ENCODE data around the gene PALM. TPM values are rescaled to one million over a fixed set of nuclear protein-coding genes. Genes with fewer than 3 reads are reported as not detected.

Gene PALM
- polyA plus RNA-seq, 1 donor (not counting 4 experiments of a cell fraction or from before 2014, with no cell fraction given), result not detected

DNA sequence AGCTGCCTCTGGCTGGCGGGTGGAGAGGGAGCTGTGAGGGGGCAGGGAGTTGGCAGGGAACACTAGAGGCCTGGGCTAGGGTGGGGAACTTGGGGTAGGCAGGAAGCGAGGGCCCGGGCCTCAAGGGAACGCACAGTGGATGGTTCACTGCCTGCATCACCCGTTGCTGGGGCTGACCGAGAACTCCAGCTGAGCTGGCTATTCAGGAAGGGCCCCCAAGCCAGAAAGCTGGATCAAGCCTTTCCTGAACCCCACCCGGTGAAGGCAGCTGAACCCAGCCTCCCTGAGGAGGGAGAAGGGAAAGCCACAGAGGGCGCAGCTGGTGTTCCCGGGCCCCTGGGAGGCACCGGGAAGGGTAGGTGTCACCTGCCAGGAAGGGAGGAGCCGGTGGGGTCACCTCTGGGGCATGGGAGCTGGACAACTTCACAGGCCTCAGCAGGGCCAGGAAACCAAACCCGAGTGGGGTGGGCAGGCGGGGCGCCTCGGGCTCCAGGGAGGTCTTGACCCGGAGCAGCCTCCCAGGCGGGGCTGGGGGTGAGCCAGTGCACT, 13.9 kb downstream of the PALM start:
- no peak for FAIRE-seq
- Histone ChIP-seq H4K20me1 (ENCODE audit: control insufficient read depth, extremely low read depth, insufficient read depth, low read length) (no peaks in the 10 kb centered on the region), H3K9ac (ENCODE audit: control insufficient read depth, extremely low read depth, insufficient read depth, low read length) (no peak overlapping the region), H3K36me3 (ENCODE audit: control insufficient read depth in 2 of 2, extremely low read depth in 1 of 2, insufficient read depth in 2 of 2, low read length in 2 of 2) (no peaks in the 10 kb centered on the region), H3K4me1 (ENCODE audit: control insufficient read depth, extremely low read depth, insufficient read depth, low read length) (no peaks in the 10 kb centered on the region), H2AFZ (ENCODE audit: control insufficient read depth, low read length) (no peak overlapping the region), H3K27me3 (ENCODE audit: control insufficient read depth, extremely low read depth, insufficient read depth, low read length) (peaks cover 7% of the 10 kb centered on the region), H3K27ac (ENCODE audit: control insufficient read depth, insufficient read depth, low read length) (no peak overlapping the region), H3K79me2 (ENCODE audit: control insufficient read depth, insufficient read depth, low read length) (no peaks in the 10 kb centered on the region), H3K4me2 (ENCODE audit: control insufficient read depth, extremely low read depth, insufficient read depth, low read depth, low read length) (no peak overlapping the region), H3K9me1 (ENCODE audit: control insufficient read depth, extremely low read depth, insufficient read depth, low read length) (no peaks in the 10 kb centered on the region), H3K4me3 (ENCODE audit: control insufficient read depth in 2 of 3, extremely low read depth in 1 of 3, insufficient read depth in 2 of 3, low read depth in 1 of 3, low read length in 3 of 3) (no peak overlapping the region), H3K9me3 (ENCODE audit: control insufficient read depth, low read depth, low read length) (no peaks in the 10 kb centered on the region)
- dilution Hi-C loops (cut with MboI; ENCODE audit: extremely low pct_ligation_motif_present, low sequenced_read_pairs), result no loop called here
- TF ChIP-seq EZH2 (IDR thresholded peaks at IDR 0.05; ENCODE audit: low read length) (no peak), CTCF (optimal IDR thresholded peaks at IDR 0.05 in 1 of 3, IDR thresholded peaks at IDR 0.05 in 1 of 3, conservative IDR thresholded peaks at IDR 0.05 in 1 of 3; ENCODE audit: extremely low read depth in 1 of 3, insufficient read depth in 2 of 3, low read length in 3 of 3) (no peak)
- DNase-seq (ENCODE audit: low read depth, low spot score), result no peak

- H3K27me3 ChIP-seq (ENCODE audit: control insufficient read depth, extremely low read depth, insufficient read depth, low read length), result peaks cover 5% of the 10 kb centered on the region
- H2AFZ ChIP-seq (ENCODE audit: control insufficient read depth, low read length), result no peak overlapping the region
- no peaks in the 10 kb centered on the region for H3K9me1 ChIP-seq (ENCODE audit: control insufficient read depth, extremely low read depth, insufficient read depth, low read length)
- no peak overlapping the region for H3K4me2 ChIP-seq (ENCODE audit: control insufficient read depth, extremely low read depth, insufficient read depth, low read depth, low read length)
- TF ChIP-seq CTCF (optimal IDR thresholded peaks at IDR 0.05 in 1 of 3, IDR thresholded peaks at IDR 0.05 in 1 of 3, conservative IDR thresholded peaks at IDR 0.05 in 1 of 3; ENCODE audit: extremely low read depth in 1 of 3, insufficient read depth in 2 of 3, low read length in 3 of 3) (no peak), EZH2 (IDR thresholded peaks at IDR 0.05; ENCODE audit: low read length) (no peak)
- no peaks in the 10 kb centered on the region for H3K36me3 ChIP-seq (ENCODE audit: control insufficient read depth in 2 of 2, extremely low read depth in 1 of 2, insufficient read depth in 2 of 2, low read length in 2 of 2)
- DNase-seq (ENCODE audit: low read depth, low spot score), result no peak
- no peaks in the 10 kb centered on the region for H3K9me3 ChIP-seq (ENCODE audit: control insufficient read depth, low read depth, low read length)
- no peaks in the 10 kb centered on the region for H4K20me1 ChIP-seq (ENCODE audit: control insufficient read depth, extremely low read depth, insufficient read depth, low read length)
- no peak overlapping the region for H3K9ac ChIP-seq (ENCODE audit: control insufficient read depth, extremely low read depth, insufficient read depth, low read length)
- H3K4me3 ChIP-seq (ENCODE audit: control insufficient read depth in 2 of 3, extremely low read depth in 1 of 3, insufficient read depth in 2 of 3, low read depth in 1 of 3, low read length in 3 of 3), result no peak overlapping the region
- dilution Hi-C loops (cut with MboI; ENCODE audit: extremely low pct_ligation_motif_present, low sequenced_read_pairs), result no loop called here
- FAIRE-seq, result no peak
- H3K4me1 ChIP-seq (ENCODE audit: control insufficient read depth, extremely low read depth, insufficient read depth, low read length), result no peaks in the 10 kb centered on the region
- H3K27ac ChIP-seq (ENCODE audit: control insufficient read depth, insufficient read depth, low read length), result no peak overlapping the region
- no peaks in the 10 kb centered on the region for H3K79me2 ChIP-seq (ENCODE audit: control insufficient read depth, insufficient read depth, low read length)
These were observed 14.5 kb downstream of the PALM start for GRCh38 chr19:723247-723646.
